GOT3 (cell line): ENCODE measurements around the gene CEP104.

Source experiments
- DNase-seq: peaks from one replicate; lab custom pipeline; 2025; ENCODE audit warnings: mixed read lengths; lab: John Stamatoyannopoulos, UW

CEP104 gene

GRCh38 chr1:3856923-3857790 lies at the start of gene CEP104, which contains the start of gene DFFB:
CEP104 (minus strand) TSS chr1:3857211; CDS start chr1:3852407, 4,804 bp downstream.
DFFB (plus strand) TSS chr1:3857476; CDS start chr1:3857604, 128 bp downstream.
- peak; percentile 72 for DNase-seq

DNA sequence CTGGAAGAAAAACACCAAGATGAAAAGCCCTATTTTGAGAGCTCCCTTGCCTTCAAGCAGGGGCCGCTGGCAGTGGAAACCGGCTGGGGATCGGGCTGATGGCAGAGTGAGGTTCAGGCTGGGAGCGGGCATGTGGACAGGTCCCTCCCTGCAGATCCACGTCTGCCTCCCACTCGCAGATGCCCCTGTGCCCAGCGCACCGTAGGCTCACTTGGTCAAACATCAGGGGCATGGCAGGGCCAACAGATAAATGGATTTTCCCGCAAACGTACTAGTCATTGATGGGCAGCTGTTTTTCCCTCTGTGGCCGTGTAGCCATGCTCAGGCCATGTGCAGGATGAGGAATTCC lies 49.6 kb upstream of the CEP104 start:
- DNase-seq: no peak

GRCh38 chr1:3905953-3906671 lies 49.1 kb upstream of the CEP104 start:
- DNase-seq: no peak

DNA sequence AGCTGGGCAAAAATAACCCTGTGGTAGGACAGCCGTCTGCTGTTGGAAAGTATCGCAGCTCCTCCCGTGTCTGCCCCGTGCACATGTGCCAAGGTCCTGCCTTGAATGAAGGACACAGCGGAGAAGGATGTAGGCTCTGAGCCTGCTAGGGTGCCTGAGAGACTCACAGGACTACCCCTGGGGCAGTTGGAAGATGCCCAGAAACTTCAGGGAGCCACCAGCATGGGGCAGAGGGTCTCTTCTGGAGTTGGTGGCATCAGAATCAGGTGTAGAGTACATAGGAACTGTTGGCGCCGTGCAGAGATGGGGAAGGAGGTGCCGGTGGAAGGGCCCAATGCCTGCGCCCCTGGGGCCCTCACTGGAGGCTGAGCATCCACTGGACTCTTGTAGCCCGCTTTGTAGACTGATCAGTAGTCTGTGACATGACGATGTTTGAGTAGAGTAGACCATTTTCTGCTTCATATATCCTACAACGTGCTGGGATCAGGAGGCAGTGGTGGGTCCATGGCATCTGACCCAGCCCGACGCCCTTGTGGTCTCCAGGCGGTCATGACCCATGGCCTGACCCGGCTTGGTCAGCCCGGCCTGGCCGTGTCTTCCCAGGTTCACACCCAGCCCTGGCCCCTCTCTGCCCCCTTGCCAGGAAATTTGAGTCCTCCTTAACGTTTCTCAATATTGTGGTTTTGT lies 48.4 kb upstream of the CEP104 start:
- no peak for DNase-seq

DNA sequence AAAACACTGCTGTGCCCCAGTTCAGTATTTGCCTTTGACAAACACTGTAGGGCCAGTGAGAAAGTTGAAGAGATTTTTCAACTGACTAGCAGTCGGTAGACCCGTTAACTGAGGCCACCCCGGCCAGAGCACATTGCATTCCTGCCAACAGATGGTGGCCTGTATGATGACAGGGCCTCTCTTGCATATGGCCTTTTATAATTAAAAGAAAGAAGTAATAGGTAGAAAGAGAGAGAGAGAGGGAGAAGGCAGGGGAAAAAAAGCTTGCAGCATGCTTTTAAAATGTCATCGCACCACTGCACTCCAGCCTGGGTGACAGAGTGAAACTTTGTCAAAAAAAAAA lies 47.8 kb upstream of the CEP104 start:
- DNase-seq: no peak

DNA sequence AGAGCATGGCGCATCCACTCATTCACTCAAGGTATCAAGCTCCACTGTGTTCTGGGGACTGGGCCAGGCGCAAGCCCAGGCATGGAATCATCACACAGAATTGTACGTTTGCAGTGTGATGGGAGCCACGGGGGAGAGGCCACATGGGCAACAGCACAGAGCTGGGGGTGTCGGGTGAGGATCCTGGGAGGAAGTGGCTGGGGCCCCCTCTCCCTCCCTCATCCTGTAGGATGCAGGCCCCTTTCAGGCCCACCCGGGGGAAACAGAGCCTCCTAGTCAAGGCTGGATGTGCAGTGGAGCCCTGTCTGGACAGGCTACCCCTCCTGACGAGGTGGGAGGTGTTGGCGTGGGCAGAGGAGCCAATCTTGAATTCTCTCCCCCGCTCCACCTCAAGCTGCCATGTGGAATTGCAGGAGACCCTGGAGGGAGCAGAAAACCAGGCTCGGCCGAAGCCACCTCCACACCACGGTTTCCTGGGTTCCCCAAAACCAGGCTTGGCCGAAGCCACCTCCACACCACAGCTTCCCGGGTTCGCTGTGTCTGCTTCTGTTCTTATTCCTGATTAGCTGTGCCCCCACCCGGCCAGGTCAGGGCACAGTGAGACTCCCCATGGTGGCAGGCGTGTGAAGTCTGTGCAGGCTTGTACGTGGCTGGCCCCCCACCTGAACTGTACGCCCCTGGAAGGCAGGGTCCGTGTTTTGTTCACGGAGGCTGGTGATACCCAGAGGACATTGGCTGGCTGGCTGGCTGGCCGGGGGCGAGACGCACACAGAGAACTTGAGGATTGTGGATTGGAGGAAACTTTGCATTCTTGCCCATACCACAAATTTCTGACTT lies 47.2 kb upstream of the CEP104 start:
- no peak for DNase-seq

DNA sequence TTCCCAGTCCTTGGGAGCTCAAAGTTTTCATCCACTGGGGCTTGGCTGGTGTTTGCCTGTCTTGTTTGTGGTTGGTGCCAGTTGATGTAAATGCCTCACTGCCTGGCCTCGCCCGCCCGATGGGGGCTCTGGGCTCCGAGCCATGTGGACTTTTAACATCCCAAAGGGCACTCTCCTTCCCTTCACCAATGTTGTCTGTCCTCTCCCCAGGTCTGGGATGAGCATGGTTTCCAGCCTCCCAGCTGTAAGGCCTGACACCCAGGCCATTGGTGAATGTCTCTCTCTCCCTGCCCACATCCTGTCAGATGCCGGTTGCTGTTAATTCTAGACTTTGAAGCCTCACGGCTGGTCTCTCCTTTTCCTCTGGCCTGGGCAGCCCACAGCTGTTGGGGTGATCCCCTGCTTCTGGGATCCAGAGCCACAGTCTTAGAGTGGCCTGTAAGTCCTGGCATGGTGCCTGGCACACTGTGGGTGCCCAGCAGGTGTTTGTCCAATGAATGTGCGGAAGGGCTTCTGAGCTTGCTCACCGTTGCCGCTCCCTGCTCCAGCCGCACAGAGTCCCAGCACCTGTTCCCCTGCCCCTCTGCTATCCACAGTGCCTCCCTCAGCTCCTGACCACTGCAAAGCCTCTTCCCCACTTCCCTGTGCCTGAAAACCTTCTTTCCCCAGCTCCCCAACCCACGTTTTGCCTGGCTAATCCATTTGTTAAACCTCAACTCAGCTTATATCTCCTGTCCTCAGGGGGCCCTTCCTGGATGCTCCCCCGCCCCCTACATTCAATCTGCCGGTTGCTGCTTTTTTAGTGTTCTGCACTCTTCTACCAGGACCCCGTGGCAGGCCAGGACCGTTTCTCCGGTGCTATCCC lies 46.4 kb upstream of the CEP104 start:
- DNase-seq: no peak

DNA sequence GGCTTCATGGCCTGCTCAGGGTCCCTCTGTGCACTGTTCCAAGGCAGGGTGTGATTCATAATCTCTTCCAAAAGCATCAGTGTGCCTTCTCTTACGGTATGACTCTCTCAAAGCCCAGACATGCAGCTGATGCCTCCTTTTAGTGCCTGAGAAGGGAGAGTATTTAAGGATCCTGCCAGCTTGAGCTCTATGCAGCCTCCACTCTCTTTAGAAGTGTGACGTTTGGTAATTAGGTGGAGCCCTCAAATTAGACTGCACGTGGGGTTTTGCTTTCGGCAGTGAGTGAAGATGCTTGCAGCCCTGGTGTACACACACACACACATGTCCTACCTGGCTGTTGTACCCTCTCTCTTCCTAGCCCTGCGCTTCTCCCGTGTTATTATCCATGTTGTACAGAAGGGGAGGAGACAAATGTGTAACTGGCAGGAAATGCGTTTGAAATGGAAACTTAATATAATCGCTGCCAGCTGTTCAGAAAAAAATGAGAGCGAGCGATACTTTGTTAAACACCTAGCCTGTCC lies 45.6 kb upstream of the CEP104 start:
- DNase-seq: no peak

DNA sequence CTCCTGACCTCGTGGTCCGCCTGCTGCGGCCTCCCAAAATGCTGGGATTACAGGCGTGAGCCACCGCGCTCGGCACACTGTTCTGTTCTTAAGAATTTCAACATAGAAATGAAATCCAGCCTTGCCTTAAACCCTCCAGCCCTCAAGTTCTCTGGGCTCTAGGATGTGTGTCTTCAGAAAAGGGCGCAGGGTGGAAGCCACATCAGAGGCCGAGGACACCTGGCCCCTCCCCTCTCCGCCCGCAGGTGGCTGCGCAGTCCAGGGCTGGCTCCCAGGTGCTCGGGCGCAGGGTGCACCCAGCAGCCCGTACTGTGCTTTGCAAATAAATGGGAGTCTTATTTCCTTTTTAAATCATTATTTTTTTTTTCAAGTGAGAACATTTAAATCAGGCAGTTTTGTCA lies 45.1 kb upstream of the CEP104 start:
- no peak for DNase-seq

DNA sequence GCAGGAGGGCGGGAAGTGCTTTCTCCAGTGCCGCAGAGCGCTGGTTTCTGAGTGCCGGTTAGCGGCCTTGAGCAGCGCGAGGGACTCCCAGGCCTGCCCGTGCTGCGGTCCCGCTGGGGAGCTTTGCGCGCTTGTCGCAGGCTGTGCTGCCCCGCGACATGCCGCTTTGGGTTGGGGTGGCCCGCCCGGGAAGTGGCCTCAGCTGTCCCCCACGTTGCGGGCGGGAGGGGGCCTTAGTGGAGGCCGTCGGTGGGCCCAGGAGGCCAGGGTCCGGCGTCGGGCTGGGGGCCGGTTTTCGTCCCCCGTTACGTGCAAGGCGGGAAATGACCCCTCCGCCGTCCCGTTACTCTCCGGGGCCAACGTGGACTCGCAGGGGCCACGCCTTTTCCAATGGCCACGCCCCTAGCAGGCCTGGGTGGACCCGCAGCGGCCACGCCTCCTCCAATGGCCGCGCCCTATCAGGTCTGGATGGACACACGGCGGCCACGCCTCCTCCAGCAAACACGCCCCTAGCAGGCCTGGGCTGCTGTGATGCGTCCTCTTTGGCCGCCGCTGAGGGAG lies 44.0 kb upstream of the CEP104 start:
- DNase-seq: peak; percentile 74

- peak; percentile 92 for DNase-seq
These were observed 43.3 kb upstream of the CEP104 start, which contains the start of gene C1orf174 for GRCh38 chr1:3900150-3900968. C1orf174 (minus strand) TSS chr1:3900272; CDS start chr1:3900186, 86 bp downstream.

- DNase-seq: no peak
These were observed 42.7 kb upstream of the CEP104 start for GRCh38 chr1:3899754-3900149.

DNA sequence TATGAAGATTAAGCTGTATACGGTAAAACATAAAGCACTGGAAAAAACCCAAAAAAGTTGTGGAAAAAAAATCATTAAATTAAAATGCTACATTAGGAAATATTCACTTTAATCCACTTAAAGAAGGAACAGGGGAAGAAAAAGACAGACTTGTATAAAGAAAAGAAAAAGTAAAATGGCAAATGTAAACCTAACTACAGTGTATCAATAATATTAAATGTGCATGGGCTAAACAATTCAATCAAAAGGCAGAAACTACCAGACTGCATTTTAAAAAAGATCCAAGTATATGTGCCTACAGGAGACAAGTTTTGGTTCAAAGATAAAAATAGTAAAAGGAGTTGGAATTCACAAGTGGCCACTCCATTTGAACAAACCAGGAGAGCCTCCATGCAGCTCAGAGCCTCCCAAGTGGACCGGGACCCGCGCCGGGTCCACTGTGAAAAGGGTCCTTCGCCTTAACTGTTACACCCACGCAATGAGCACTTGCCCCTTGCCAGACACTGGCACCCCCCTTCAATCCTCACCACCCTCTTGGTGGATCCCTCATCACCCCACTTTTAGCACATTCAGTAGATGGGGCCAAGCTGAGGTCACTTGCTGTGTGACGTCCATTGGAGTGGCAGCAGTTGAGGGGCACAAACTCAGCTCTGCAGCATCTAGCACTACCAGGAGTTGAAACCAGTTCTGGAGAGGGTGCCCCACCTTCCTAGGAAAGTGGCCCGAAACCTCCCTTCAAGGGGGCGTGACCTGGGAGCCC lies 42.2 kb upstream of the CEP104 start:
- no peak for DNase-seq

DNA sequence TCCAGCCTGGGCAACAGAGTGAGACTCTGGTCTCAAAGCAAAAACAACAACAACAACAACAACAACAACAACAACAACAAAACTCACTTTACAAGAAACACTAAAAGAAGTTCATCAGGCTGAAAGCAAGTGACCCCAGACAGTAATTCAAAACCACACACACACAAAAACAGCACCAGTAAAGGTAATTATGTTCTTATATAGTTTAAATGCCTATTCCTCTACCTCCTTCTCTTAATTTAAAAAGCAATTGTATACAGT lies 41.4 kb upstream of the CEP104 start:
- DNase-seq: no peak

DNA sequence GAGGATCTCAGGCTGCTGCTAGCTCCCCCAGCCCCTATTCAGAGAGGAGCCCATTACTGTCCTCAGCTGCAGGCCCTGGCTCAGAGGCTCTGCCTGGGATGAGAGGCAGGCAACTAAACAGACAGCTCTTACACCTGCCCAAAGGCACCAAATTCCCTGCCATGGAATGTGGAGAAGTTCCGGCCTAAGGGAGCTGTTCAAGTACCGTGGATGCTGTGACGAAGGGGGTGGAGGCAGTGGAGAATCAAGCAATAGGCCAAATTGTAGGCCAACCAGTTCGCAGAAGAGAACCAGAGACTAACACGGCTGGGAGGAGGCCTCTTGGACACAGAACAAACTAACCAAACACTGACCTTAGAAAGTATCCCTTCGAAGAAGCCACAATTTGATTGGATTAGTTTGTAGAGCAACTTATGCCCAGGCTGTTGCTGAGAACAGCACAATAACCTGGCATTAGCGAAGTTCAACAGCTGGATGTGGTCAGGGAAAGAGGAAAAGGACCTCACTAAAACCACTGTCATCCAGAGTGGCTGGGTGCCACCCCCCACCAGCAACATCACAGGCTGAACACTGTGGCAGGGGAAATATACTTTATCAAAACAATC lies 39.5 kb upstream of the CEP104 start:
- no peak for DNase-seq

DNA sequence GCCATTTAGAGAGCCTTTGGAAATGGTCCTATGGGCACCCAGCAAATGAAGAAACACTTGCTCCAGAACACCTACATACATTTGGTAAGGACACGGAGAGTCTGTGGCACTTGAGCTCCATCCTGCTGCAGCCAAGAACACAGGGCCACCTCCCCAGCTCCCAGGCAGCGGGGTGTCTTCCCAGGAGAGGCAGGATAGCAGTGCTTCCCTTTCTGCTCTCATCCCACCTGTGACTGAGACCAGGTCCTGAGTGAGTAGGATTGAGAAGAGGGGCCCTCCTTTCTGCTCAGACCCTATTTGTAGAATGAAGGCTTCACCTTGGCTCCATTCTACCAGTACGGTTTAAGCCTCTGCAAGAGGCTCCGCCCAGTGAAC lies 38.9 kb upstream of the CEP104 start:
- DNase-seq: no peak

GRCh38 chr1:3895279-3895950 lies 38.4 kb upstream of the CEP104 start:
- no peak for DNase-seq
